ENCODE results near the gene OR1F1.

GRCh38 chr16:3216263-3216640 is 28.2 kb downstream of the OR1F1 start:
- TF ChIP-seq EZH2 (IDR thresholded peaks at IDR 0.05; ENCODE audit: borderline replicate concordance, low read depth, low read length, poor library complexity, severe bottlenecking) (no peak), CTCF (conservative IDR thresholded peaks at IDR 0.05; ENCODE audit: low read depth, low read length) (no peak)

Data from A673 (cell line).